ENCODE results near the gene BEAN1.

The BEAN1 gene, protein sequence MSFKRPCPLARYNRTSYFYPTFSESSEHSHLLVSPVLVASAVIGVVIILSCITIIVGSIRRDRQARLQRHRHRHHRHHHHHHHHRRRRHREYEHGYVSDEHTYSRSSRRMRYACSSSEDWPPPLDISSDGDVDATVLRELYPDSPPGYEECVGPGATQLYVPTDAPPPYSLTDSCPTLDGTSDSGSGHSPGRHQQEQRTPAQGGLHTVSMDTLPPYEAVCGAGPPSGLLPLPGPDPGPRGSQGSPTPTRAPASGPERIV

DNA sequence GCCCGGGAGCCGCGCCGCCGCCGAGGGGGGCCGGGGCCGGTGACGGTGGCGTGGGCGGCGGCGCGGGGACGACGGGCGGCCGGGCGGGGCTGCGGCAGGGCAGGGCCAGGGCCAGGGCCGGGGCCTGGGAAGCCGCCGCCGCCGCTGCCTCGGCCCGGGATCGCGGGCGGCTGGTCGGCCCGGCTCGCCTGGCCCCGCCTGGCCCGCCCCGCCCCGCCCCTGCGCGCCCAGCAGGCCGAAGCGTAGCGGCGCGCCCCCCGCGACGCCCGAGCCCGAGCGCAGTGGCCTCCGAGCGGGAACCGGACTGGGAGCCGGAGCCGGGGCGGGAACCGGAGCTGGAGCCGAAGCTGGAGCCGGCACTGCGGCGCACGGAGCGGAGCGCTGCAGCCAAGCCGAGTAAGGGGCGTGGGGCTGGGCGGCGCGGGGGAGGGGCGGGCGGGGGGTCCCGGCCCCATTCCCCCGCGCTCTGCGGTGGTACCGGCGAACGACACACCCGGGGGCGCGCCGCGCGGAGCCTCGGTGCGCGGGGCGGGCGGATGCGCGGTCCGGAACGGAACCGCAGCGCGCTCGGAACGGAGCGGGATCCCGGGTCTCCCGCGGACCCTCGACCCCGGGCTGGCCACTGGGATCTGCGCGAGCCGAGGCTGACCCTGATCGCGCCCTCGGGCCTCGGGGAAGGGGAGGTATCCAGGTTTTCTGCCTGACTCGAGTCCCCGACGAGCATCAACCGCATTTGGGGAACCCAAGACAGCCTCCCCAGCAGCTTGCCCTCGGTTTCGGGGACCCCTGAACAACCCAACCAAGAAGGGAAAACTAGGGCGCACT lies at the start of gene BEAN1:
BEAN1 (plus strand) TSS at position 260 of the 825 bp plus-strand sequence. CDS start 10,382 bp downstream, outside the sequence.
- in situ Hi-C loops (cut with MboI; ENCODE audit: low sequenced_read_pairs): no loop called here

DNA sequence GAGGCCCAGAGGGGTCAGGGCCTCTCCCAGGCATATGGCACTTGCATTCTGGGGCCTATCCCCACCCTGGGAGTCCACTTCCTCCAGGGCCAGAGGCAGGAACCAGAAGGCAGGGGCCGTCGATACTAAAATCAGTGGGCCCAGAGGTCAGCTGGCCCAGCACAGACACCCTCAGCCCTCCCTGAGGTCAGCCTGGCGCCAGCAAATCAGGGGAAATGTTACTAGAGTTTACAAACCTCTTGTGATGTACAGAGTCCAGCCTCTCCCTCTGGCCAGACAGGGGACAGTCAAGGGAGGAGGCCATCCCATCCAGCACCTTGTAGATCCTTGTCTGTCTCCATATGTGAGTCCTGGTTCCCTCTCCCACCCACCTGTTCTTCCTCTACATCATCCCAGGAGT lies 49.8 kb upstream of the BEAN1 start:
- in situ Hi-C loops (cut with MboI; ENCODE audit: low sequenced_read_pairs): no loop called here

DNA sequence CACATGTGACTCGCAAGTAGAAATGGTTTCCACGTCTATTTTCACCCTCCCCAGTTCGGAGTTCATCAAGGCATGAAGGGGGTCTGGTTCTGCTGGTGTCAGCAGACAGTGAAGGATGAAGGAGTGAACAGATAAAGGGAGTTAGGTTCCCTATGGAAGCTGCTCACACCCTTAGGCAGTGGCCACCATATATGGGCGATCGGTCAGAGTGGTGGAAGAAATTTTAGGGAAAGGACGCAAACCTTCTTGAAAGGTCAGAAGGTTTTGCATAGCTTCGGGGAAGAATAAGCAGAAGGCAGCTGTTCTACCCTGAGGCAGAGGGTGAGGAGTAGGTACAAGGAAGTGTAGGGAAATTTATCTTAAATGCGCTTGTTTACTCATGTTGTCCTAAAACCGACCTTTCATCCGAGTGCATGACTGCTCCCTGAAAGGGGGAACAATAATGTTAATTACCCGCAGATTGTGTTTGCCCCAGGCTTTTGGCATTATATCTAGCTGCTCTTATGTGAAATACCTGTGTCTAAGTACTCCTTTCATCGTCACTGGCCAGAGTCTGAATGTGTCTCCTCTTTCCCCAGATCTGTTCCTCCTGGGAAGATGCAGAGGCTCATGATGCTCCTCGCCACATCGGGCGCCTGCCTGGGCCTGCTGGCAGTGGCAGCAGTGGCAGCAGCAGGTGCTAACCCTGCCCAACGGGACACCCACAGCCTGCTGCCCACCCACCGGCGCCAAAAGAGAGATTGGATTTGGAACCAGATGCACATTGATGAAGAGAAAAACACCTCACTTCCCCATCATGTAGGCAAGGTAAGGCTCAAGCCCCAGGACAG lies 48.1 kb upstream of the BEAN1 start:
- in situ Hi-C loops (cut with MboI; ENCODE audit: low sequenced_read_pairs): no loop called here

DNA sequence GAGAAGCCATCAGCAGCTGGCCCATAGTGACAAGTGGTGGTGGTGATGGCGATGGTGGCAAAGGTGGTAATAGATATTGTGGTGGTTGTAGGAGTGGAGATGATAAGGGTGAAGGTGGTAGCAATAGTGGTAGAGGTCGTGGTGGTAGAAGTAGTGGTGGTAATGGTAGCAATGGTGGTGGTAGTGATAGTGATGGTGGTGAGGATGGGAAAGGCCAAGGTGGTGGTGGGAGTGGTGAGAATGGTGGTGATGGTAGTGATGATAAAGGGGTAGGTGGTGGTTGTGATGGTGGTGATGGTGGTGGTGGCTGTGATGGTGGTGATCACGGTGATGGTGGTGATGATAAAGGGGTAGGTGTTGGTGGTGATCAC lies 47.5 kb upstream of the BEAN1 start:
- in situ Hi-C loops (cut with MboI; ENCODE audit: low sequenced_read_pairs): no loop called here

DNA sequence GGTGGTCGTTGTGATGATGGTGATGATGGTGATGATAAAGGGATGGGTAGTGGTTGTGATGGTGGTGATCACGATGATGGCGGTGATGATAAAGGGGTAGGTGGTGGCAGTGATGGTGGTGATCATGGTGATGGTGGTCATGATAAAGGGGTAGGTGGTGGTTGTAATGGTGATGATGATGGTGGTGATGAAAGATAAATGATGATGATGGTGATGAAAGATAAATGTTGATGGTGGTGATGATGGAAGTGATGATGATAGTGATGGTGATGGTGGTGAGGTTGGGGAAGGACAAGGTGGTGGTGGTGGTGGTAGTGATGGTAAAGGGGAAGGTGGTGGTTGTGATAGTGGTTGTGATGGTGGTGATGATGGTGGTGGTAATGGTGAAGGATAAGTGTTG lies 46.7 kb upstream of the BEAN1 start:
- in situ Hi-C loops (cut with MboI; ENCODE audit: low sequenced_read_pairs): no loop called here

DNA sequence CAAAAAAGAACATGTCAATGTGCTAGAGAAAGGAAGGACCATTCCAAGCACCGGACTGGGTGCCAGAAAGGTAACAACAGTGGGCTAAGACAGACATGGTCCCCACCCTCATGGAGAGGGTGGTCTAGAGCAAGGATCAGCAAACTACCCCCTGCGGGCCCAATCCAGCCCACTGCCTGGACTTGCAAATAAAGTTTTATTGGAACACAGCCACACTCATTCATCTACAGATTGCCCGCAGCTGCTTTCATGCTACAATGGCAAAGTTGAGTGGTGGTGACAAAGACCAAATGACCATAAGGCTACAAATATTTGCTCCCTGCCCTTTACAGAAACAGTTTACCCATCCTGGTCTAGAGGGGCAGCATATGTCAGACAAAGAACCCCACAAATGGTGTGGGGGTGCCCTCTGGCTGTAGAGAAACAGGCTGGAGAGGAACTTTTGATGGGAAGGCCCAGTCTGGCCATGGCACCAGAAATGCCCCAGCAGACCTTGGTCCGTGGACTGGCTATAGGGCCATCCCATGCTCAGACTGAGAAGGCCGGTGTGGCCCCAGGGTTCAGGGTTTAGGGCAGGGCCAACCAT lies 45.4 kb upstream of the BEAN1 start:
- in situ Hi-C loops (cut with MboI; ENCODE audit: low sequenced_read_pairs): no loop called here

DNA sequence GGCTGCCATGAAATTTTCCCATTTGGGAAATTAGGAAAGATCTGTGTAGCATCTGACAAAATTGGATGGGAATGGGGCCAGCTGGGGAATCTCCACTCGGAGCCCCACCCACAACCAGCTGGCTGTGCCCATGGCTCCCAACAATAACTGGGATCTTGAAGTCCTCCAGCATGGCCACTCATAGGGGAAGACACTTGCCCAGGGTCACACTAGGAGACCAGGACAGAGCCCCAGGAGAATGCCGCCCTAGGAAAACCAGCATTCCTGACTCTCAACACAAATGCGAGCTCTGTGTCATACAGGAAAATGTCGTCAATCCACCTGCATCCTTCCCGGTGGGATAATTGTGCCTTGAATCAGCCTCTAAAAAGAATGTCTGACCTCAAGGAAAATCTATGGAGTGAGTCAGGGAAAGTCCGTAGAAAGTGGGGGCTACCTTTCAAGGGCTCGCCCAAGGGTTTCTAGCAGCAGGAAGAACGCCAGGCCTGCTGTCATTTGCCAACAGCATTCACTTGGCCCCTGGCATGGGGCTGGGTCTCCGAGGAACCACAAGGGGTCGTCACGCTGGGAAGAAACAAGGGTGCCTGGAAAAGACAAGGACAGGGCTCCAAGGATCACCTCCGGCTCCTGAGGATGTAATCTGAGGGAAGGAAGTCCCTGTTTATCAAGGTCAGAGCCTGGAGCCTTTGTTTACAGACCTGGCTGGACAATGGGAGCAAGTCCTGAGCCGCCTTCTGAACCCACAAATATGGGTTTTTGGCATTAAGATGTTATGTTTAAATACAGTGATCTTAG lies 44.7 kb upstream of the BEAN1 start:
- in situ Hi-C loops (cut with MboI; ENCODE audit: low sequenced_read_pairs): no loop called here

DNA sequence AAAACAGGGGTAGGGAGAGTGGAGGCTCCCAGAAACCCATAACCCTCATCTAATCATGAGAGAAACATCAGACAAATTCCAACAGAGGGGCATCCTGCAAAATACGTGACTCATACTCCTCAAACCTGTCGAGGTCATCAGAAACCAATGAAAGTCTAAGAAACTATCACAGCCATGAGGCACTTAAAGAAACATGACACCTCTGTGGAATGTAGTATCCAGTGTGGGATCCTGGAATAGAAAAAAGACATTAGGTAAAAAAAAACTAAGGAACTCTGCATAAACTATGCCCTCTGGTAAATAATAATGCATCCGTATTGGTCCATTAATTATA lies 44.2 kb upstream of the BEAN1 start:
- in situ Hi-C loops (cut with MboI; ENCODE audit: low sequenced_read_pairs): no loop called here

DNA sequence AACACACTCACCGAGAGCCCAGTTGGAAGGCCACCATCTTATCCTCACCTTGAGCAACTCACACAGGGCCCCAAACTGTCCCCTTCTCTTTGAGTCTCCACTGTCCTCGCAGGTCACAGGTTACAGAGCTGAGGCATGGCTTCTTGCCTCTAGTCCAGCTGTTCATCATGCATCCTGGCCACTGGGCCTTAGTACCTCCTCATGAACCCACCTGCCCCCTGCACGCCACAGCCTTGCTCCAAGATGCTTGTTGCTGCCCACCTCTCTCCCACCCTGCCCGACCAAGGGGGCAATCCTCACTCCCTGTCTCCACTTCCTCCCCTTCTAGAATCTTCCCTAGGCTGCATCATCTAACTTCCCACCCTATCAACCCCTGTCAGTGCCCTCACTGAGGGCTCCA lies 43.5 kb upstream of the BEAN1 start:
- in situ Hi-C loops (cut with MboI; ENCODE audit: low sequenced_read_pairs): no loop called here

DNA sequence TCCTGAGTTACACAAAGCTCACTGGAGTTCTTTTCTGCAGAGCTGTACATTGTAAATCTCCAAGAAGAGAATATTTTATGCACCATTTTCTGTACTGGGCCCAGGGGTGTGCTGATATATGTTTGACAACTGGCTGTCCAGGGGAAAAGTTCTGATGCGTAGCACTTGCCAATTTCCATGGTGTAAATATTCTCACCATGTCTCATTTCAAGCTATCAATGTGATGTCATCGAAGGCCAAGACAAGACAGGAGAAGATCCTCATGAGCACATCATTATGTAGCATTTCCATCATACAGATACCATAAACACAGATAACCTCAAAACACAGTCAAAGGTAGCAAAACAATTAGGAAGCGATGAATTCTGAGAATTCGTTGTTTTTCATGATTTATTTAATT lies 41.7 kb upstream of the BEAN1 start:
- in situ Hi-C loops (cut with MboI; ENCODE audit: low sequenced_read_pairs): no loop called here

DNA sequence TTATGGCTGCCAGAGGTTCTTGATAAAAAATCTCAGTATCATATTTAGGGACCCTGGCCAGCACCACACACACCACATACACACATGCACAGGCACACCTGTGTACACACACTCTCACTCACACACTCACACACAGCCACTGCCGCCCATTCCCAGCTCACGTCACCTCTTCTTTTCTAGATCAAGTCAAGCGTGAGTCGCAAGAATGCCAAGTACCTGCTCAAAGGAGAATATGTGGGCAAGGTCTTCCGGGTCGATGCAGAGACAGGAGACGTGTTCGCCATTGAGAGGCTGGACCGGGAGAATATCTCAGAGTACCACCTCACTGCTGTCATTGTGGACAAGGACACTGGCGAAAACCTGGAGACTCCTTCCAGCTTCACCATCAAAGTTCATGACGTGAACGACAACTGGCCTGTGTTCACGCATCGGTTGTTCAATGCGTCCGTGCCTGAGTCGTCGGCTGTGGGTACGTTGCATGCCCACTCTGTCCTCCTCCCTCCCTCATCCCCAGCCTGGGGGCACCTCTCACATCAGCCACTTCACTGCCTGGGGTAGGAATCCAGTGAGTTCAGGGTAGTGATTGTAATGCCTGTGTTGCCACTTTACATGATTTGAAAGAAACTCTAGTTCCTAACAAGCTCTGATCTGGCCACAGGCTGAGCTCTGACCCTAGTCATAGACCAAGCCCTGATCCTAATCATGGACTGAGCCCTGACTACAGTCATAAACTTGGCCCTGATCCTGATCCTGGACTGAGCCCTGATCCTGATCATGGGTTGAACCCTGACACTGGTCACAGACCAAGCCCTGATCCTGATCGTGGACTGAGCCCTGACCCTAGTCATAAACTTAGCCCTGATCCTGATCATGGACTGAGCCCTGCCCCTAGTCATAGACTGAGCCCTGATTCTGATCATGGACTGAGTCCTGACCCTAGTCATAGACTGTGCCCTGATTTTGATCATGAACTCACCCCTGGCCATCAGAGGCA lies 40.2 kb upstream of the BEAN1 start:
- in situ Hi-C loops (cut with MboI; ENCODE audit: low sequenced_read_pairs): no loop called here

DNA sequence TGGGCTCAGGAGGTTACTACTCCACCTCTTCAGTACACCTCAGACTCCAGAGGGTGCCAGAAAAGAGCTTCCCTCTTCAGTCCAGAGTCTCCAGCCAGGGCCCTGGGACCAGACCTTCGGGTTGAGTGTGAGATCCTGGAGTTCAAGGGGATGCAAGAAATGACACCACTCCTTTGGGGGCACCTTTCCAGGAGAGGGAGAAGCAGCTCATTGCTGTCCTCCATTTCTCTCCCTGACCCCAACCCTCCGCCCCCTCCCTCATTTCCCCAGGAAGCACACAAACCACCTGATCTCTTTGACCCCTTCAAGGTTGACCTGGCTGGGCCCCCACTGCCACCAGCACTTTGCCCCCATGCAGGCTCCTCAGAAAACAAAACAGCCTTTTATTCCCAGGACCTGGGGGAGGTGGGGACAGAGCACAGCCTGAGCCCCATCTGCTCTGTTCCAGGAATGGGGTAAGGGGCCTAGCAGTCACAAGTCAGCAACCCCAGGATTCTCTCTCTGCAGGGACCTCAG lies 39.2 kb upstream of the BEAN1 start:
- in situ Hi-C loops (cut with MboI; ENCODE audit: low sequenced_read_pairs): no loop called here

DNA sequence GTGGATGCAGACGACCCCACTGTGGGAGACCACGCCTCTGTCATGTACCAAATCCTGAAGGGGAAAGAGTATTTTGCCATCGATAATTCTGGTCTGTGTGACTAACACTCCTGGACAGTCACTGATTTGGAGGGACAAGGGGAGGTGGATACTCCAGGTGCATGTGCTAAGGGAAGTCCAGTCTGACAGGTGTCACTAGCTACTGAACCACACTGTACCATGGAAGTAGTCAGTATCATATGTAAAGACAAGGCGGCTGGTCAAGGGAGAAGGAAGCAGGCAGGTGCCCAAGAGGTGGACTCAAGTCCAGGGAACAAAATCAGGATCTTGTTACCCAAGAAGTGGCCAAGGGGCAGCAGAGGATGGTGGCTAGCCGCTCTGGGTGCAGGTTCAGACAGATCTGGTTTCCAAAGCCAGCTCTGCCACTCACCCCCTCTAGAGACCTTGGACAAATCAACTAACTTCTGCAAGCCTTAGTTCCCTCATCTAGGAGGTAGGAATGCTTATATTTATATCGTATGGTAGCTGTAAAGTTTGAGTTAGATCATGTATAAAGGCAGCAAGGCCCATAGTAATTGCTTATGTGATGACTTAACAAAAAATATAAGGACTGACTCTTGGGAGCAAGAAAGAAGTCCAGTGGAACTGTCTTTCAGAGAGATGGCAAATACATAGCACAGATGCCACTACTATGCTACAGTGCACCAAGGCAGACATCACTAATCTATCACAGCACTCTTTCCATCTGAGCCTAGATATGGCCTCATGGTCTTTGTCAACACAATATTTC lies 38.5 kb upstream of the BEAN1 start:
- in situ Hi-C loops (cut with MboI; ENCODE audit: low sequenced_read_pairs): no loop called here

DNA sequence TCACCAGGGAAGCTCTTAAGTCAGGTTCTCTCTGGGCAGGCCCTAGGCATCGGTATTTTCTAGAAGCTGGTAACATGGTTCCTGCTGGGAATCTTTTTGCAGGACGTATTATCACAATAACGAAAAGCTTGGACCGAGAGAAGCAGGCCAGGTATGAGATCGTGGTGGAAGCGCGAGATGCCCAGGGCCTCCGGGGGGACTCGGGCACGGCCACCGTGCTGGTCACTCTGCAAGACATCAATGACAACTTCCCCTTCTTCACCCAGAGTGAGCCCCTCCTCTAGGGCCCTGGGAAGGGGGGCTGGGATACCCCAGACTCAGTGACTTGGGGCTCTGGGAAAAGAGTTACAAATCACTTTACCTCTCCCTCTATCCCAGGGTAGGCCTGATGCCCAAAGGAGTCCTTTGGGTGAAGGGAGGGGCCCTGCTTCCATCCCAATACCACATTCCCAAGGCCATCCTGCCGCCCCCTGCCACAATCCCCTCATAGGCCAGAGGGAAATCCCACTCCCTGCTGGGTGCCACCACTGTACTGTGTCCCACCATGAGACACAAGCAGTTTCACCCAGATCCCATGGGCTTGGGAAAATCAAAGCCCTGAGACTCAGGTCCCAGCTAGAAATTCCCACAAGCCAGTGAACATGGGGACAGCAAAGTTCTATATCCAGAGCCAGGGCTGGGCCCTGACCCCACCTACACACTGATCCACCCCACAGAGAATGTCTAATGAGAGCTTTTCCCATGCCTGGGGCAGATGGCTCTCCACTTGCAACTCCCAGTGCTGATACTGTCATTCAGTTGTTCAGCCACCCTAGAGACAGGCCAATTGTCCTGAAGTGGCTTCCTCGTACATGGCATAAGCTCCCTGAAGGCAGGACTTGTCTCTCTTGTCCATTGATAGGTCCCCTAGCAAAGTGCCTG lies 37.6 kb upstream of the BEAN1 start:
- in situ Hi-C loops (cut with MboI; ENCODE audit: low sequenced_read_pairs): no loop called here

DNA sequence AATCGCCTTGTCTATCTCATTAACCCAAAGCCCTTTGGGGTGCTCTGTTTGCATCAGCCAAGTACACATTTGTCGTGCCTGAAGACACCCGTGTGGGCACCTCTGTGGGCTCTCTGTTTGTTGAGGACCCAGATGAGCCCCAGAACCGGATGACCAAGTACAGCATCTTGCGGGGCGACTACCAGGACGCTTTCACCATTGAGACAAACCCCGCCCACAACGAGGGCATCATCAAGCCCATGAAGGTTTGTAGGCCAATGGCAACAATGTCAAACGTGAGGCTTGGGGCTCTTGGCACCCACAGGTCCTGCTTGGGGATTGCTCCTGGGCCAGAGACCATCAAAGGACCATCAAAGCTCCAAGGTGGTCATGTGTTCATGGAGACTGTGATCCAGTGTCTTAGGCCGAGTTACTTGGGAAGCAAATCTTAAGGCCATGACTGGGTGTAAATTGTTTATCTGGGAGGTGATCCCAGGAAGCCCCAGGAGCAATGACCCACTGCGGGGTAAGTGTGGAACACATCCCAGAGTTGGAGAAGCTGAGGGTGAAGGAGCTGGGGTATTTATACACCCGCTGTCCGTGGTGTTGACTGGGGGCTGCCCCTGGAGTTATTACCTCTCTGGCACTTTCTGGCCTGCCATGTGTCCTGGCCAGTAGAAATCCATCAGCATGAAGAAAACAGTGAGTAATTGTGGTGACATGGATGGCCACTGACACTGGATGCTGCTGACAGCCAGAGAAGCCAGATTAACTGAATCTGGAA lies 36.6 kb upstream of the BEAN1 start:
- in situ Hi-C loops (cut with MboI; ENCODE audit: low sequenced_read_pairs): no loop called here

Data from HL-60/S4 treated with phorbol 12-myristate 13-acetate at 8.2 ng/mL for 4 days and 3 days (cell line).